ENCODE measurements around the gene FSTL3.

DNA sequence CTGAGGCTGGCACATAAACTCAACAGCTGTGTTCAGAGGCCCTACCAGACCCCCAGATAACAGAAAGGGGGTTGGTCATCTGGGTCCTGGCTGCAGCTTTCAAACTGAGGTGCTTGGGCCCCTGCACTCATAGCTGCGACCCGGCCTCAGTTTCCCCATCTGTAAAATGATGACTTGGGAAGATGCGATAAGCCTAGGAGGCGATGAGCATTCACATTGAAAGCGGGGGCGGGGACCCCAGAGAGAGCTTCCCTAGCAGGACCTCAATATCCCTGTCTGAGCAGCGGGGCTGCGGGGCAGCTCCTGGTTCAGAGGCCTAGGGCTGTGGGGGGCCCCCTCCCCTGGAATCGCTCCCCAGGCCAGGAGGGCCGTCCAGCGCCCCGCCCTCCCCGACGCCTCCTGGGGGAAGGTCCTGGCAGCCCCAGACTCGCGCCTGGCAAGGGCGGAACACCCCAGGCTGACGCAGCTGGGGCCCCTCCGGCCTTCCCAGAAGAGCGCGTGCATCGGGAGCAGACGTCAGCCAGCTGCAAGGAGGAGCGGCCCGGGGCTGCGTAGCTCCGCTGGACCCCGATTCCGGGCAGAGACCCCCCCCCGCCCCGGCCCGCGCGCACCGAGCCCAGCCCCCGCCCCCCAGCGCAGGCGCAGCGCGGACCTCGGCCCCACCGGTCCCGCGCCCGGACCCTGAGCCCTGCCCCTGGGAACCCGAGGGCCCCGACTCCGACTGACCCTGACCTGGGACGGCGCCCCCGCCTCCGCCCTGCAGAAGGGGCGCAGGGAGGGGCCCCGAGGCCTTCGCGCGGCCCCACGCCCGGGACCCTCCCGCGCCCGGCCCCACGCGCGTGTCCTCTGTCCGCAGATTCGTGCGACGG, 3.5 kb downstream of the FSTL3 start:
- TF ChIP-seq, protein P1, sequence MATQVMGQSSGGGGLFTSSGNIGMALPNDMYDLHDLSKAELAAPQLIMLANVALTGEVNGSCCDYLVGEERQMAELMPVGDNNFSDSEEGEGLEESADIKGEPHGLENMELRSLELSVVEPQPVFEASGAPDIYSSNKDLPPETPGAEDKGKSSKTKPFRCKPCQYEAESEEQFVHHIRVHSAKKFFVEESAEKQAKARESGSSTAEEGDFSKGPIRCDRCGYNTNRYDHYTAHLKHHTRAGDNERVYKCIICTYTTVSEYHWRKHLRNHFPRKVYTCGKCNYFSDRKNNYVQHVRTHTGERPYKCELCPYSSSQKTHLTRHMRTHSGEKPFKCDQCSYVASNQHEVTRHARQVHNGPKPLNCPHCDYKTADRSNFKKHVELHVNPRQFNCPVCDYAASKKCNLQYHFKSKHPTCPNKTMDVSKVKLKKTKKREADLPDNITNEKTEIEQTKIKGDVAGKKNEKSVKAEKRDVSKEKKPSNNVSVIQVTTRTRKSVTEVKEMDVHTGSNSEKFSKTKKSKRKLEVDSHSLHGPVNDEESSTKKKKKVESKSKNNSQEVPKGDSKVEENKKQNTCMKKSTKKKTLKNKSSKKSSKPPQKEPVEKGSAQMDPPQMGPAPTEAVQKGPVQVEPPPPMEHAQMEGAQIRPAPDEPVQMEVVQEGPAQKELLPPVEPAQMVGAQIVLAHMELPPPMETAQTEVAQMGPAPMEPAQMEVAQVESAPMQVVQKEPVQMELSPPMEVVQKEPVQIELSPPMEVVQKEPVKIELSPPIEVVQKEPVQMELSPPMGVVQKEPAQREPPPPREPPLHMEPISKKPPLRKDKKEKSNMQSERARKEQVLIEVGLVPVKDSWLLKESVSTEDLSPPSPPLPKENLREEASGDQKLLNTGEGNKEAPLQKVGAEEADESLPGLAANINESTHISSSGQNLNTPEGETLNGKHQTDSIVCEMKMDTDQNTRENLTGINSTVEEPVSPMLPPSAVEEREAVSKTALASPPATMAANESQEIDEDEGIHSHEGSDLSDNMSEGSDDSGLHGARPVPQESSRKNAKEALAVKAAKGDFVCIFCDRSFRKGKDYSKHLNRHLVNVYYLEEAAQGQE (IDR thresholded peaks at IDR 0.05; ENCODE audit: insufficient read depth in 1 of 2, low read depth in 2 of 2, low read length in 2 of 2) = no peak
- no peak for TF ChIP-seq POLR2AphosphoS5 (IDR thresholded peaks at IDR 0.05; ENCODE audit: low read depth, low read length)
- TF ChIP-seq SIN3A (IDR thresholded peaks at IDR 0.05; ENCODE audit: borderline replicate concordance, insufficient read depth, low read length) = no peak
- TF ChIP-seq TAF1 (IDR thresholded peaks at IDR 0.05; ENCODE audit: borderline replicate concordance, insufficient read depth, low read length) = no peak

Measured in PFSK-1 (cell line).